ENCODE measurements around the gene DSTYK. TPM values are rescaled to one million over a fixed set of nuclear protein-coding genes. Genes with fewer than 3 reads are reported as not detected.

Gene DSTYK
- total RNA-seq, 5 donors from 2014 or later (not counting 1 experiment from before 2014, with no cell fraction given): 13.8 to 15.7 (median 14.7) TPM

DNA sequence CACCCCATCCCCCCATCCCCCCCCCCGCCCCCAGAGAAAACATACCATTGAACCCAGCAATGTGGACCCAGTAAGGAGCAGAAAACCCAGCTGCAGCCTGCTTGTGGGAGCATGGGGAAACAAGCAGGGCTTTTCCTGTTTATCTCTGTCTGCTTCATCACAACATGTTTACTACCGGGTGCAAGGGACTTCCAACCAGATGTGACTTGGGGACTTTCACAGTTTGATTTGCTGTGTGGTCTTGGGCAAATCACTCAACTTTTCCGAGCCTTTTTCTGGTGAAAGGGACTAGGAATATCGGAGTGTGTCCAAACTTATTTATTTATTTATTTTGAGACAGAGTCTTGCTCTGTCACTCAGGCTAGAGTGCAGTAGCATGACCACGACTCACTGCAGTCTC lies 19.5 kb upstream of the DSTYK start:
- Mint-ChIP-seq H3K4me3 (no peak overlapping the region), H3K27me3 (peaks cover 0 to 8% of the 10 kb centered on the region in 2 donors), H3K27ac (no peak overlapping the region), H3K4me1 (peaks cover 18 to 30% (median 25%) of the 10 kb centered on the region in 3 donors), H3K36me3 (no peaks in the 10 kb centered on the region), H3K9me3 (no peaks in the 10 kb centered on the region)
- WGBS (ENCODE audit: insufficient coverage): 100% methylated on average over 1 of the region's 5 CpGs
- Histone ChIP-seq H3K27ac (ENCODE audit: low read length) (no peak overlapping the region), H3K9me3 (no peaks in the 10 kb centered on the region), H3K36me3 (ENCODE audit: control insufficient read depth in 2 of 2, extremely low read depth in 1 of 2, insufficient read depth in 1 of 2, low read length in 1 of 2) (no peaks in the 10 kb centered on the region), H3K4me3 (ENCODE audit: control insufficient read depth in 1 of 2, extremely low read depth in 1 of 2, low read length in 1 of 2) (no peak overlapping the region), H3K4me1 (ENCODE audit: control insufficient read depth in 1 of 2, extremely low read depth in 1 of 2, insufficient read depth in 2 of 2, low read length in 2 of 2) (peaks cover 14 to 26% of the 10 kb centered on the region in 2 experiments), H3K27me3 (replicated peaks in 1 of 2; ENCODE audit: control insufficient read depth in 2 of 2, extremely low read depth in 1 of 2, insufficient read depth in 2 of 2, low read length in 1 of 2) (peaks cover 2 to 22% of the 10 kb centered on the region in 2 experiments)
- DNase-seq: no peak
- no peak for ATAC-seq (replicated peaks in 1 of 4)
- CTCF ChIA-PET: interaction anchor here (1.2 to 4.4 kb wide), 2 partner anchors 24 to 57 kb away, joined by 4 to 30 read pairs; no protein-coding TSS in a partner anchor
- POLR2A ChIA-PET: no interaction called here

DNA sequence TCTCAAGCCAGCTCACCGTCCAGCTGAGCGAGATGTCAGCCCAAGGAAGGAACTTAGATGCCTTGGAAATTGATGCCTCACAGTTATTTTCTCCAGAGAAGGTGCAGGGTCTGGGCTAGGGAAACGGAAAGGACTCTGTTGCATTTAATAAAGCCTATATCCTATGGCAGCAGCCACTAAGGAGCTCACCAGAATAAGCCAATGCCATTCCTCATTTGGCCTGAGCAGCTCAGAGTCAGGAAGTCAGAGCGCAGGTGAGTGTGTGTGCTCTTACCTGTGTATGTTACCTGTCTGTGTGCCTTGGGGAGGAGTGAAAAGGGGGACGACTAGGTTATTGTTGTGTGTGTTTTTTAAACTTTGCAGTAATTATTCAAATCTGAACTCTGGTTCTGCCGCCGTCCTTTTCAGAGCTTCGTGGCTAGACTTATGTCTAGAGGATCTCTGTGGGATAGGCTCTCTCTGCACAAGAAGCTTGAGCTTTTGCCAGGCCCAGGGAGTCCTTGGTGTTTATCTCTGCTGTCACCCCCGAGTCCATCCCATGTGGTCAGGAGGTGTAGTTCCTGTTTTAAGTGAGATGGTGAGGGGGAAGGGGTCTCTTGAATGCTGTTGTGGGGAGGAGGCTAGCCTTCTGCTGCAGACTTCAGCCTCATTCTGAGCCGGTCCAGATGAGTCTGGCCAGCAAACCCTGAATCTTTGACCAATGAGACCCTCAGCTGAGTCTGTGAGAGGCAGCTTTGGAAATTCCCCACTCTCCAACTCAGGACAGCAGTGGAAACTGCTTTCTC lies 18.6 kb upstream of the DSTYK start:
- H3K27me3 ChIP-seq (replicated peaks in 1 of 2; ENCODE audit: control insufficient read depth in 2 of 2, extremely low read depth in 1 of 2, insufficient read depth in 2 of 2, low read length in 1 of 2): peaks cover 2 to 22% of the 10 kb centered on the region in 2 experiments
- H3K36me3 ChIP-seq (ENCODE audit: control insufficient read depth in 2 of 2, extremely low read depth in 1 of 2, insufficient read depth in 1 of 2, low read length in 1 of 2): no peaks in the 10 kb centered on the region
- DNase-seq (no peak), ATAC-seq (replicated peaks in 1 of 4) (no peak)
- peaks cover 0 to 8% of the 10 kb centered on the region in 2 donors for H3K27me3 Mint-ChIP-seq
- H3K27ac ChIP-seq (ENCODE audit: low read length): no peak overlapping the region
- peak overlapping the region; percentile 85 to 91 (median 87) for H3K4me3 Mint-ChIP-seq
- WGBS (ENCODE audit: insufficient coverage): 62% methylated on average over 8 of the region's 10 CpGs
- ChIA-PET CTCF (interaction anchor here (0.6 to 4.4 kb wide), 12 partner anchors 18 to 421 kb away, joined by 3 to 47 read pairs (median 4); partner anchors contain the start of gene RBBP5 (in 1 of the 2)), POLR2A (interaction anchor here in 1 of 2 donors (0.7 kb wide), 1 partner anchor 57 kb away, joined by 7 read pairs; no protein-coding TSS in a partner anchor)
- H3K9me3 Mint-ChIP-seq: no peaks in the 10 kb centered on the region
- peaks cover 18 to 30% (median 25%) of the 10 kb centered on the region in 3 donors for H3K4me1 Mint-ChIP-seq
- H3K4me3 ChIP-seq (ENCODE audit: control insufficient read depth in 1 of 2, extremely low read depth in 1 of 2, low read length in 1 of 2): peak overlapping the region in 1 of 2 donors; percentile 59
- H3K9me3 ChIP-seq: no peaks in the 10 kb centered on the region
- H3K27ac Mint-ChIP-seq: peak overlapping the region; percentile 39 to 58
- H3K4me1 ChIP-seq (ENCODE audit: control insufficient read depth in 1 of 2, extremely low read depth in 1 of 2, insufficient read depth in 2 of 2, low read length in 2 of 2): peaks cover 14 to 26% of the 10 kb centered on the region in 2 experiments
- no peaks in the 10 kb centered on the region for H3K36me3 Mint-ChIP-seq

DNA sequence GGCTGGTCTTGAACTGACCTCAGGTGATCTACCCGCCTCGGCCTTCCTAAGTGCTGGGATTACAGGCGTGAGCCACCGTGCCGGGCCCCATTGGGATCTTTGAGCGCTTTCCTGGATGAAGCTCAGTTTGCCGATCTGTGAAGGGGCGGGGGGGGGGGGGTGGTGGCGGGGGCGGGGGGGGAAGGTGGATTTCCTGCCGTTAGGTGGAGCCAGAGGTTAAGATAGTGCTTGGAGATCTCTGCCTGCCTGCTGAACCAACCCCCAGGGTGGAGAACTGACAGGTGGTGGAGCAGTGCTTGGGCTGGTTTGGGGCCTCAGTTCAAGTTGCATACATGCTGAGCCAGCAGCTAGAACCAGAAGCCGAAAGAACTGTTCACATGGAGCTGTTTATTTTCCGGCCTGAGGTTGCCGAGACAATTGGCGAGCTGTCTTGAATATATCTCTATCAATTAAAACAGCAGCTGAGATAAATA lies 17.9 kb upstream of the DSTYK start:
- Mint-ChIP-seq H3K27ac (peak overlapping the region; percentile 80 to 84), H3K9me3 (no peaks in the 10 kb centered on the region), H3K4me3 (peak overlapping the region; percentile 85 to 91 (median 87)), H3K27me3 (peaks cover 0 to 9% of the 10 kb centered on the region in 2 donors), H3K36me3 (no peaks in the 10 kb centered on the region), H3K4me1 (peaks cover 18 to 30% (median 25%) of the 10 kb centered on the region in 3 donors)
- CTCF ChIA-PET: interaction anchor here (0.6 to 4.4 kb wide), 22 partner anchors 10 to 1435 kb away, joined by 3 to 47 read pairs (median 4); partner anchors contain the start of gene RBBP5 (in 1 of the 2)
- Histone ChIP-seq H3K27me3 (replicated peaks in 1 of 2; ENCODE audit: control insufficient read depth in 2 of 2, extremely low read depth in 1 of 2, insufficient read depth in 2 of 2, low read length in 1 of 2) (peaks cover 2 to 22% of the 10 kb centered on the region in 2 experiments), H3K9me3 (no peaks in the 10 kb centered on the region), H3K4me1 (ENCODE audit: control insufficient read depth in 1 of 2, extremely low read depth in 1 of 2, insufficient read depth in 2 of 2, low read length in 2 of 2) (peaks cover 14 to 26% of the 10 kb centered on the region in 2 experiments), H3K4me3 (ENCODE audit: control insufficient read depth in 1 of 2, extremely low read depth in 1 of 2, low read length in 1 of 2) (peak overlapping the region; percentile 59 to 80), H3K27ac (ENCODE audit: low read length) (no peak overlapping the region), H3K36me3 (ENCODE audit: control insufficient read depth in 2 of 2, extremely low read depth in 1 of 2, insufficient read depth in 1 of 2, low read length in 1 of 2) (no peaks in the 10 kb centered on the region)
- ATAC-seq (replicated peaks in 1 of 4): peak; percentile 63 to 74 (median 69)
- DNase-seq: peak; percentile 34 to 83 (median 64)
- POLR2A ChIA-PET: interaction anchor here (0.6 to 0.7 kb wide), 3 partner anchors 16 to 58 kb away, joined by 3 to 7 read pairs (median 3); no protein-coding TSS in a partner anchor
- WGBS (ENCODE audit: insufficient coverage): no CpG with 5 or more reads among the region's 15 CpGs

DNA sequence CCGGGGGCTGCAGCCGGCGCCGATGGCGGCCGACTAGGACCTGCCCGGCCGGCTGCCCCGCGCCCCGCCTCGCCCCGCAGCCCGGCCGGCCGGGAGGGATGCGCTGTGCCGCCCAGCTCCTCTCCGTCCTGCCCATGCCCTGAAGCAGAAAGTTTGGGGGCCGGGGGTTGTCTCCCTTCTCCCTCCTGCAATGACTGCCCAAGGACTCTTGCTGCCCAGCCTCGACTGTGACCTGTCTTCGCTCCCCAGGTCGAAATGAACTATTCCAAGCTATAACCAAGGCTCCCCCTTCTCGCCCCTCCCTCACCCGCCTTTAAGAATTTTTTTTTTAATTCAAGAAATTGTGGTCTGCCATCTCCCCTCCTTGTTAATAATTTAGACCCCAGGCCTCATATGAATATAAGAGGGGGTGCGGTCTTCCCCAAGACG lies 16.6 kb upstream of the DSTYK start:
- H3K36me3 Mint-ChIP-seq: no peaks in the 10 kb centered on the region
- H3K27me3 ChIP-seq (replicated peaks in 1 of 2; ENCODE audit: control insufficient read depth in 2 of 2, extremely low read depth in 1 of 2, insufficient read depth in 2 of 2, low read length in 1 of 2): peaks cover 2 to 24% of the 10 kb centered on the region in 2 experiments
- peaks cover 14 to 26% of the 10 kb centered on the region in 2 experiments for H3K4me1 ChIP-seq (ENCODE audit: control insufficient read depth in 1 of 2, extremely low read depth in 1 of 2, insufficient read depth in 2 of 2, low read length in 2 of 2)
- H3K27ac Mint-ChIP-seq: peak overlapping the region in 1 of 2 donors; percentile 44
- peaks cover 18 to 30% (median 25%) of the 10 kb centered on the region in 3 donors for H3K4me1 Mint-ChIP-seq
- H3K9me3 ChIP-seq: no peaks in the 10 kb centered on the region
- peaks cover 3 to 11% of the 10 kb centered on the region in 2 donors for H3K27me3 Mint-ChIP-seq
- POLR2A ChIA-PET: interaction anchor here in 1 of 2 donors (0.6 kb wide), 1 partner anchor 58 kb away, joined by 4 read pairs; no protein-coding TSS in a partner anchor
- H3K27ac ChIP-seq (ENCODE audit: low read length): no peak overlapping the region
- H3K36me3 ChIP-seq (ENCODE audit: control insufficient read depth in 2 of 2, extremely low read depth in 1 of 2, insufficient read depth in 1 of 2, low read length in 1 of 2): no peaks in the 10 kb centered on the region
- H3K4me3 ChIP-seq (ENCODE audit: control insufficient read depth in 1 of 2, extremely low read depth in 1 of 2, low read length in 1 of 2): peak overlapping the region; percentile 59 to 80
- CTCF ChIA-PET: interaction anchor here (0.9 to 4.4 kb wide), 7 partner anchors 10 to 97 kb away, joined by 3 to 47 read pairs (median 5); no protein-coding TSS in a partner anchor
- no peaks in the 10 kb centered on the region for H3K9me3 Mint-ChIP-seq
- WGBS (ENCODE audit: insufficient coverage): 0% methylated on average over 22 of the region's 27 CpGs
- H3K4me3 Mint-ChIP-seq: peak overlapping the region; percentile 85 to 91 (median 87)
- ATAC-seq (replicated peaks in 1 of 4) (peak; percentile 6 to 18 (median 16)), DNase-seq (peak in 4 of 35 experiments; percentile 5 to 30 (median 22))

DNA sequence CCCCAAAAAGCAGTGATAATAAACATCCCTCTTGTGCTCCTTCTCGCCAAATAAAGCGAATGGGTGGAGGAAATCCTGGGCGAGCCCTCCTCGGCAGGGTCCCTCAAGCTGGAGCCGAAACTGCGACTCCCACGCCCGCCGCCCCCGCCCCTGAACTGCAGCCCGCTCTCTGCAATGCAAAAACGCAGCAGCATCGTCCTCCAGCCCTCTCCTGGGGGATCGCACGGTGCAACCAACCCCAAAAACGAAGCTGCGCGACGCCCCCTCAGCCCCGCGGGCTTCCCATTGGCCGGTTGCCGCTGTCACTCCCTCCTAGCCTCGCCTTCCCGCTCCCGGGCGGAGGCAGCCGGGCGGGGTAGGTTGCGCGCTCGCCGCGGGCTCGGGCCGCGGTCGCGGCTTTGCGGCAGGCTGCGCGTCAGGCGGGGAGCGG lies 16.1 kb upstream of the DSTYK start, which contains the start of gene TMCC2:
TSS of gene TMCC2 (plus strand) at position 363 of the 430 bp plus-strand sequence. CDS start 619 bp downstream, outside the sequence.
- CTCF ChIA-PET: interaction anchor here (1.1 to 4.4 kb wide), 5 partner anchors 10 to 57 kb away, joined by 5 to 47 read pairs (median 5); no protein-coding TSS in a partner anchor
- H3K4me1 Mint-ChIP-seq: peaks cover 18 to 30% (median 25%) of the 10 kb centered on the region in 3 donors
- Histone ChIP-seq H3K4me1 (ENCODE audit: control insufficient read depth in 1 of 2, extremely low read depth in 1 of 2, insufficient read depth in 2 of 2, low read length in 2 of 2) (peaks cover 14 to 26% of the 10 kb centered on the region in 2 experiments), H3K27me3 (replicated peaks in 1 of 2; ENCODE audit: control insufficient read depth in 2 of 2, extremely low read depth in 1 of 2, insufficient read depth in 2 of 2, low read length in 1 of 2) (peaks cover 2 to 24% of the 10 kb centered on the region in 2 experiments), H3K36me3 (ENCODE audit: control insufficient read depth in 2 of 2, extremely low read depth in 1 of 2, insufficient read depth in 1 of 2, low read length in 1 of 2) (no peaks in the 10 kb centered on the region), H3K27ac (ENCODE audit: low read length) (no peak within 1 kb of the TSS), H3K9me3 (no peaks in the 10 kb centered on the region), H3K4me3 (ENCODE audit: control insufficient read depth in 1 of 2, extremely low read depth in 1 of 2, low read length in 1 of 2) (peak within 1 kb of the TSS; percentile 59 to 80)
- H3K9me3 Mint-ChIP-seq: no peaks in the 10 kb centered on the region
- peak; percentile 50 to 85 (median 69) for DNase-seq
- POLR2A ChIA-PET: interaction anchor here in 1 of 2 donors (1.0 kb wide), 1 partner anchor 46 kb away, joined by 3 read pairs; no protein-coding TSS in a partner anchor
- H3K4me3 Mint-ChIP-seq: peak within 1 kb of the TSS; percentile 85 to 91 (median 87)
- ATAC-seq (replicated peaks in 1 of 4): peak; percentile 82 to 87 (median 86)
- H3K27me3 Mint-ChIP-seq: peaks cover 3 to 10% of the 10 kb centered on the region in 2 donors
- no peaks in the 10 kb centered on the region for H3K36me3 Mint-ChIP-seq
- H3K27ac Mint-ChIP-seq: peak within 1 kb of the TSS; percentile 80 to 84
- under 1% methylated on average over 44 of the region's 44 CpGs for WGBS (ENCODE audit: insufficient coverage)
